NCI-H774 (cell line): ENCODE results near the gene ZNF638.
"Not testable (repeated sequence)": the region's sequence is repeated elsewhere in the genome, so short reads cannot be mapped to it uniquely, and the experiment has no call there.

Source experiments
- DNase-seq: peaks from one replicate; lab custom pipeline; 2025; lab: John Stamatoyannopoulos, UW

The ZNF638 gene

DNA sequence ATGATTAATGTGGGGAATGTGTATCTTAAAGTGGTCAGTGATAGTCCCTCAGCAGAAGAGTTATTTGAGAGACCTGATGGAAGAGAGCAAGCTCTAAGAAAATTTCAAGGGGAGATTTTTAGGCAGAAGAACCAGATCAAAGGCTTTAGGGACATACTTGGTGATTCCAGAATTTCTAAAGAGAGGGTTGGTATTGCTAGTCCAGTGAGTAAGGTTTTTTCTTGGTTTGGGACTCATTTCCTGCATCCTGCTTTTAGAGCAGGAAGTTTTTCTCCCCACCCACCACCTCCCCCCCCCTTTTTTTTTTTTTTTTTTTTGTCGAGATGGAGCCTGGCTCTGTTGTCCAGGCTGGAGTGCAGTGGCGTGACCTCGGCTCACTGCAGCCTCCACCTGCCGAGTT lies 79.1 kb downstream of the ZNF638 start:
- DNase-seq: no peak

- DNase-seq: not testable (repeated sequence)
These were observed 85.3 kb downstream of the ZNF638 start for GRCh38 chr2:71416866-71417265.

GRCh38 chr2:71417300-71418202 lies 86.0 kb downstream of the ZNF638 start:
- DNase-seq: no peak

- no peak for DNase-seq
These were observed 87.6 kb downstream of the ZNF638 start for GRCh38 chr2:71419145-71419544.

DNA sequence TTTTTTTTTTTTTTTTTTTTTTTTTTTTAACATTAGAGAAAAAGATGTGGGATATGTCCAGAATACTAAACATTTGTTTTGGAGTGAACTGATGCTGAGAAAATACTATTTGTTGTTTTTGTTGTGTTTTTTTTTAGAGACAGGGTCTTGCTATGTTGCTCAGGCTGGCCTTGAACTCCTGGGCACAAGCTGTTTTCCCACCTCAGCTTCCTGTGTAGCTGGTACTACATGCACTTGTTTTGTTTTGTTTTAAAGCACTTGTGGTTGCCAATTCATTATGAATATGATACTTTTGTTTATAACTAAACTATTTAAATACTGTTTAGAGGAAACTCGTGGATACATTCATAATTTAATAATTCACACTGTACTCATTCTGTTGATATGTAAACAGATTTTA lies 88.4 kb downstream of the ZNF638 start:
- DNase-seq: no peak

- no peak for DNase-seq
These were observed 91.2 kb downstream of the ZNF638 start for GRCh38 chr2:71422786-71423185.

DNA sequence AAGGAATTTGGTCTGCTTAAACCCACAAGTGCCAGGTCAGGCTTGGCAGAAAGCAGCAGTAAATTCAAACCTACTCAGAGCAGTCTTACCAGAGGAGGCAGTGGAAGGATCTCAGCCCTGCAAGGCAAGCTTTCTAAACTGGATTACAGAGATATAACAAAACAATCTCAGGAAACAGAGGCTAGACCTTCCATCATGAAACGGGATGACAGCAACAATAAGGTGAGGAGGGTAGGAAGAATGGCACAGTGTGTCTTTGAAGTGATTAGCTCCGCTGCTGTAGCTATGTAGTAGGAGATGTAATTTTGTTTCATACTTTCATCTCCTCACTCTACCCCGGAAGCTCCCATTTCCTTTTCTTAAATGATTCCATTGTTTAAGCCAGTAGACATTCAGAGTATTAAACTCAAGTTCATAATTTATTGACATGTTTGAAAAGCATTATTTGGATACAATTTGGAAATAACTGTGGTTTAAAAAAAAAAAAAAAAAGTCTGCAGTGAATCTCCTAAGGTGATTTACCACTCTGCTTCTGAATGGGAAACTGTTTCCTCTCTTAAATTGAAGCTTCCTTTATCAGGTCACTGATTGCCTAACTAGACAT lies 92.3 kb downstream of the ZNF638 start:
- no peak for DNase-seq

GRCh38 chr2:71426721-71427120 lies 95.1 kb downstream of the ZNF638 start:
- DNase-seq: no peak

GRCh38 chr2:71428472-71429383 lies 97.1 kb downstream of the ZNF638 start:
- no peak for DNase-seq

DNA sequence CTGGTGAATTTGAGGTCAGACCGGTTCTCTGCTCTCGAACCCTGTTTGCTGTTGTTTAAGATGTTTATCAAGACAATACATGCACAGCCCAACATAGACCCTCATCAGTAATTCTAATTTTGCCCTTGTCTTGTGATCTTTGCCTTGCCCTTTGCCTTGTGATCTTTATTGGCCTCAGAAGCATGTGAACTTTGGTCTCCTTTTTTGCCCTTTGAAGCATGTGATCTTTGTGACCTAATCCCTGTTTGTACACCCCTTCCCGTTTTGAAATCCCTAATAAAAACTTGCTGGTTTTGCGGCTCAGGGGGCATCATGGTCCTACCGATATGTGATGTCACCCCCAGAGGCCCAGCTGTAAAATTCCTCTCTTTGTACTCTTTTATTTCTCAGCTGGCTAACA lies 113.6 kb downstream of the ZNF638 start:
- DNase-seq: not testable (repeated sequence)

DNA sequence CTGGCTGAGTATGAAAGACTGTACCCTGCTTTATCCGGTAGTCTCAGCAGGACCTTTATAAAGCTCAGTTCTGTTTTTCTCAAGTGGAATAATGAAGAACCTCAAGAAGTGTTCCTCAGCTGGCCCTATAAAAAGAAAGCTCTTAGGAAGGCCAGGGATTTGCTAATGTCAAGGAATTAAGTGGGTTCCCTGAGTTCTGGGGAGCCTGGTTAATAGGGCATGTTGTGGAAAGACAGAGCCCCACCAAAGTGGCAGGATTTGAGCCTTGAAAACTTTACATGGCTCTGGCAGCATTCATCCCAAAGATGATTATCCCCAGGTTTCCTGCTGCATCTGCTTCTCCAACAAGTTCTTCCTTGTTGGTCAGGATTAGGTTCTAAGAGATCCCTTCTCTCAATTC lies 114.9 kb downstream of the ZNF638 start:
- no peak for DNase-seq

- DNase-seq: no peak
These were observed 117.8 kb downstream of the ZNF638 start for GRCh38 chr2:71449343-71449742.

DNA sequence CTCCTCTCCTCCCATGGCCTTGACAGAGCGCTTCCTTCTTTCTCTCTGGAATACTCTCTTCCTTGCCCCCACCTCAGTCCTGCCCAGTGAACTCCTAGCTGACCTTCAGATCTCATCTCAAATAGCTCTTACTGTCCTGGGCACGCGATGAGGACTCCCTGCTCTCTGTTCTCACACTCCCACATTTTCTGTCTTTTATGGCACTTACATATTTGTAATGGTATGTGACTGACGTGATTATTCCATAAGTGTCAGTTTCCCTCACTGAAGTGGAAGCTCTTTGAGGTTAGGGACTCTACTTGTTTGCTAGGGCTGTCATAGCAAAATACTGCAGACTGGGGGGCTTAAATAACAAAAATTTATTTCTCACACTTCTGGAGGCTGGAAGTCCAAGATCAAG lies 120.1 kb downstream of the ZNF638 start:
- DNase-seq: no peak

DNA sequence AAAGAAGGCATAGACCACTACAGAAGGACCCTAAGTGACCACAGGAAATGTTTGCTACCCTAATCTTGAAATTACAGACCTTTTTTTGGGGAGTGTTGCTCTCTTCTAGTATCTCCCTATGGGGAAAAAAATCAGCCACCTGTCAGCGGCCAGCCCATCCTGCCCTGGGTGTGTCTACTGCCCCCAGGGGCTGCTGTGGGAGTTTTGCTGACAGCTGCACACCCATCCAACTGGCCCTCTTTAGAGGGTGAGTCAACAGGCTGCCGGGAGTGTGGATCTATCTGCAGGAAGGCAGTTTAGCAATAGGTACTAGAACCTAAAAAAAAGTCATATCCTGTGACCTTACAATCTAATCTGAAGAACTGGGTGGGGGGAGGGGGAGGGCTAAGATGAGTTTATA lies 121.0 kb downstream of the ZNF638 start:
- no peak for DNase-seq

- DNase-seq: no peak
These were observed 122.0 kb downstream of the ZNF638 start, which contains the start of gene DYSF for GRCh38 chr2:71453404-71454220. DYSF (plus strand) TSS chr2:71453561.

- DNase-seq: no peak
These were observed 122.8 kb downstream of the ZNF638 start for GRCh38 chr2:71454221-71455010.

- DNase-seq: no peak
These were observed 123.6 kb downstream of the ZNF638 start for GRCh38 chr2:71455011-71455740.

DNA sequence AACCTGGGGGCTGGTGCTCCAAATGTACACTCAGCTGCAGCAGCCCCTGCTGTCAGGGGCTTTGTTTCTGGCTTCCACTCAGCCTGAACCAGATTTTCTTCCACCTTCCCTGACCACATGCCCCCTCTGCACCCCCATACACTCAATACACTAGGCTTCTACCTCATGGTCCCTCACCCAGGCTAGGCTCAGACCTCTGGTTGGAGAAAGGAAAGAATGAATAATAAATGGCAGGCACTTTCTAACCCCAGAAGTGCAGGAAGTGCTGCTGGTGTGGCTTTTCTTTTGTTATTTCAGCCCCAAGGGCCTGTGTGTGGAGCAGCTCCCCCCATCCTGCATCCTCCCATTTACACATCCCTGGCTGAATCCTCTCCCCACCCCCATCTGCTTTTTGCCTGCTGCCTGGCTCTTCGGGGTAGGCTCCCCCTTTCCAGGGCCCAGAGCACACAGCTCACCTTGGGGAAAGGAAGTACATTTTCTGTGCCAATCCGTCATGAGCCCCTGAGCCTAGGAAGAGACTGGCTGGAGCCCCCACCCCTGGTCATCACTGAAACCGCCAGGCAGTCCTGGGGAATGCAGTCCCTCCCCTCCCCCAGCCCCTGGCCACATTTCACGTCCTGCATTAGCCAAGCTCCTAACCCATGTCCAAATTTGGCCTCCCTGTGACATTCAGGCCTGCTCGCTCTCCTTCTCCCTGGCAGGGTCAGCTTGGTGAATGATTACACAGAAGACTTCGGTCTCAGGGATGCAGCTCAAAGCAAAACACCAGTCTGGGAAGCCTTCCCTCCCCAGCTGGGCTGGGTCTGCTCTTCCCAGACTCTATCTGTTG lies 124.4 kb downstream of the ZNF638 start:
- no peak for DNase-seq

DNA sequence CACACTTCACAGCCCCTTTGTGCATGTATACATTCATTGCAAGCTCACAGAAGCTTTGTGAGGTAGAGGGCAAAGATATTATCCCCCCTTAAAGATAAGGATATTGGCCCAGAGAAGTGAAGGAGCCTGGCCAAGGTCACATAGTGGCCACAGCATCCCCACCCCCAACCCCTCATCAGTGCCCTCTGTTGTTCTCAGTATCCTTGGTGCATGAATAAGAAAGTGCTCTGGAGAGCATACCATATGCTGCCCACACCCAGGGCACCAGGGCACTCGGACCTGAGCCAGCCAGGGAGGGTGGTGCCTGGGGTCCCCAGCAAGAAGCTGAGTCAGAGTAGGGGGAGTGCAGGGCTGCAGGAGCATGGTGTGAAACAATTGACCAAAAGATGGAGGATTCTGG lies 125.0 kb downstream of the ZNF638 start:
- DNase-seq: no peak
